Neural progenitor cell (in vitro differentiated cells): Measurements from ENCODE around the gene ZSWIM4. TPM values are rescaled to one million over a fixed set of nuclear protein-coding genes. Genes with fewer than 3 reads are reported as not detected.

Experiments
- DNase-seq: peaks from one replicate; pipeline ENCODE4 v3.0.0-alpha.2; 2016; ENCODE audit warnings: low spot score
- H2AFZ ChIP-seq: fragments of 200-600 bp; sonication (generic); replicated peaks from 2 replicates; pipeline ENCODE4 v1.6.1; 2016; ENCODE audit warnings: antibody characterized with exemption
- H3F3A ChIP-seq: fragments of 200-600 bp; sonication (generic); 2 replicates; pipeline ENCODE4 v1.6.1; 2016; ENCODE audit warnings: antibody characterized with exemption, low read depth
- H3K27ac ChIP-seq: fragments of 200-600 bp; sonication (generic); 2 replicates; pipeline ENCODE4 v1.5.1; 2016; ENCODE audit warnings: mild to moderate bottlenecking
- H3K27me3 ChIP-seq: fragments of 200-600 bp; sonication (generic); 2 replicates; pipeline ENCODE4 v1.6.1; 2016; ENCODE audit warnings: mild to moderate bottlenecking, moderate library complexity
- H3K36me3 ChIP-seq: fragments of 200-600 bp; sonication (generic); 2 replicates; pipeline ENCODE4 v1.5.1; 2016
- H3K4me1 ChIP-seq: fragments of 200-600 bp; sonication (generic); 2 replicates; pipeline ENCODE4 v1.6.1; 2016; ENCODE audit warnings: mixed run types
- H3K4me2 ChIP-seq: fragments of 200-600 bp; sonication (generic); 2 replicates; pipeline ENCODE4 v1.6.1; 2016
- H3K4me3 ChIP-seq: fragments of 200-600 bp; sonication (generic); 2 replicates; pipeline ENCODE4 v1.5.1; 2016
- H3K79me2 ChIP-seq: fragments of 200-600 bp; sonication (generic); 2 replicates; pipeline ENCODE4 v1.6.1; 2016; ENCODE audit warnings: low read depth
- H3K9ac ChIP-seq: fragments of 200-600 bp; sonication (generic); 2 replicates; pipeline ENCODE4 v1.6.1; 2016
- H3K9me3 ChIP-seq: fragments of 200-600 bp; sonication (generic); 2 replicates; pipeline ENCODE4 v1.5.1; 2016; ENCODE audit warnings: low read depth
- H4K20me1 ChIP-seq: fragments of 200-600 bp; sonication (generic); 2 replicates; pipeline ENCODE4 v1.6.1; 2016; ENCODE audit warnings: low read depth
- H3K27ac Mint-ChIP-seq: 3 replicates; pipeline ENCODE4 v1.8.0; 2021; ENCODE audit warnings: mixed read lengths
- H3K27me3 Mint-ChIP-seq: 2 replicates; pipeline ENCODE4 v1.8.0; 2022; ENCODE audit warnings: low read depth, mild to moderate bottlenecking, inconsistent platforms, moderate library complexity, mixed read lengths; ENCODE audit not compliant: insufficient read depth
- H3K36me3 Mint-ChIP-seq: 3 replicates; pipeline ENCODE4 v1.8.0; 2021; ENCODE audit warnings: mixed read lengths
- H3K4me1 Mint-ChIP-seq: 3 replicates; pipeline ENCODE4 v1.8.0; 2021; ENCODE audit warnings: mixed read lengths
- H3K4me3 Mint-ChIP-seq: 3 replicates; pipeline ENCODE4 v1.8.0; 2021; ENCODE audit warnings: mild to moderate bottlenecking, moderate library complexity, mixed read lengths
- H3K9me3 Mint-ChIP-seq: 3 replicates; pipeline ENCODE4 v1.8.0; 2020; ENCODE audit warnings: mixed read lengths
- CTCF ChIP-seq: fragments of 200-600 bp; sonication (generic); IDR thresholded peaks from 2 replicates; pipeline ENCODE4 v1.5.1; 2017; ENCODE audit warnings: antibody characterized with exemption, mild to moderate bottlenecking
- EZH2 ChIP-seq: fragments of 200-600 bp; sonication (generic); IDR thresholded peaks from 2 replicates; pipeline ENCODE4 v1.6.1; 2017; ENCODE audit warnings: antibody characterized with exemption, mild to moderate bottlenecking, moderate library complexity
- EZH2phosphoT487 ChIP-seq: fragments of 200-600 bp; sonication (generic); IDR thresholded peaks from 2 replicates; pipeline ENCODE4 v1.6.1; 2017; ENCODE audit warnings: antibody characterized with exemption
- total RNA-seq: library from RNA; depleted of rRNA; stranded (reverse); fragments of >200 nt; gene quantifications from 2 replicates; pipeline ENCODE4 v1.2.3, GENCODE V29; 2015; ENCODE audit warnings: low replicate concordance

The ZSWIM4 gene
- total RNA-seq, 1 donor from 2014 or later, result 6.7 TPM

DNA sequence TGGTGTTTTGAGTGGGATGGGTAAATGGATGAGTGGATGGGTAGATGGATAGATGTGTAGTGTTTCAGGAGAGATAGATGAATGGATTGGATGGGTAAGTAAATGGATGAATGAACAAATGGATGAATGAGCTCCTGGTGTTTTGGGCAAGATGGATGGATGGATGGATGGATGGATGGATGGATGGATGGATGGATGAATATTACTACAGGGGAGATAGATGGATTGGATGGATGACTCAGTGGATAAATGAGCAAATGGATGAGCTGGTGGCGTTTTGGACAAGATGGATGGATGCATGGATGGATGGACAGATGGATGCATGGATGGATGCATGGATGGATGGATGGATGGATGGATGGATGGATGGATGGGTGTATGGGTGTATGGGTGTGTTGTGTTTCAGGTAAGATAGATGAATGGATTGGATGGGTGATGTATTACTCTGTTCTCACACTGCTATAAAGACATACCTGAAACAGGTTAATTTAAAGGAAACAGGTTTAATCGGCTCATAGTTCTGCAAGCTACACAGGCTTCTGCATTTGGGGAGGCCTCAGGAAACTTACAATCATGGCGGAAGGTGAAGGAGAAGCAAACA, 12.3 kb downstream of the ZSWIM4 start:
- no peaks in the 10 kb centered on the region for H3K9me3 ChIP-seq
- H3K36me3 ChIP-seq, result no peaks in the 10 kb centered on the region
- no peak overlapping the region for H3K4me2 ChIP-seq
- H3K36me3 Mint-ChIP-seq, result peaks cover 17% of the 10 kb centered on the region
- no peak overlapping the region for H2AFZ ChIP-seq
- no peak overlapping the region for H3K27ac Mint-ChIP-seq
- H4K20me1 ChIP-seq, result peaks cover 12% of the 10 kb centered on the region
- H3F3A ChIP-seq, result peaks cover 3% of the 10 kb centered on the region
- H3K4me3 ChIP-seq, result no peak overlapping the region
- TF ChIP-seq CTCF, result no peak
- no peak for TF ChIP-seq EZH2
- TF ChIP-seq EZH2phosphoT487, result no peak
- H3K79me2 ChIP-seq, result no peaks in the 10 kb centered on the region
- H3K4me1 ChIP-seq, result no peaks in the 10 kb centered on the region
- H3K27me3 ChIP-seq, result no peaks in the 10 kb centered on the region
- H3K9ac ChIP-seq, result no peak overlapping the region
- H3K4me3 Mint-ChIP-seq, result no peak overlapping the region
- no peak overlapping the region for H3K27ac ChIP-seq
- H3K9me3 Mint-ChIP-seq, result no peaks in the 10 kb centered on the region
- no peak for DNase-seq
- no peaks in the 10 kb centered on the region for H3K27me3 Mint-ChIP-seq
- H3K4me1 Mint-ChIP-seq, result no peaks in the 10 kb centered on the region

- no peak for TF ChIP-seq EZH2
- no peak for TF ChIP-seq EZH2phosphoT487
- TF ChIP-seq CTCF, result no peak
- Mint-ChIP-seq H3K27me3 (no peaks in the 10 kb centered on the region), H3K9me3 (no peaks in the 10 kb centered on the region), H3K27ac (no peak overlapping the region), H3K36me3 (peaks cover 19% of the 10 kb centered on the region), H3K4me3 (no peak overlapping the region), H3K4me1 (no peaks in the 10 kb centered on the region)
- H3K36me3 ChIP-seq, result no peaks in the 10 kb centered on the region
- H3K9ac ChIP-seq, result no peak overlapping the region
- H4K20me1 ChIP-seq, result peaks cover 12% of the 10 kb centered on the region
- H3K4me1 ChIP-seq, result no peaks in the 10 kb centered on the region
- H3K27ac ChIP-seq, result no peak overlapping the region
- no peaks in the 10 kb centered on the region for H3K9me3 ChIP-seq
- no peak overlapping the region for H3K4me3 ChIP-seq
- H3K4me2 ChIP-seq, result no peak overlapping the region
- no peak for DNase-seq
- no peak overlapping the region for H2AFZ ChIP-seq
- peaks cover 3% of the 10 kb centered on the region for H3F3A ChIP-seq
- H3K27me3 ChIP-seq, result no peaks in the 10 kb centered on the region
- H3K79me2 ChIP-seq, result no peaks in the 10 kb centered on the region
These were observed 13.6 kb downstream of the ZSWIM4 start for GRCh38 chr19:13808856-13809255.

- H3K4me2 ChIP-seq, result no peak overlapping the region
- peaks cover 5% of the 10 kb centered on the region for H3K27me3 Mint-ChIP-seq
- H3K4me1 Mint-ChIP-seq, result peaks cover 3% of the 10 kb centered on the region
- H3K4me1 ChIP-seq, result no peaks in the 10 kb centered on the region
- H3K27ac ChIP-seq, result no peak overlapping the region
- H3K27ac Mint-ChIP-seq, result no peak overlapping the region
- no peak overlapping the region for H3K9ac ChIP-seq
- no peak overlapping the region for H3K4me3 ChIP-seq
- peaks cover 16% of the 10 kb centered on the region for H3F3A ChIP-seq
- no peak for DNase-seq
- no peaks in the 10 kb centered on the region for H3K79me2 ChIP-seq
- H2AFZ ChIP-seq, result no peak overlapping the region
- H3K9me3 ChIP-seq, result no peaks in the 10 kb centered on the region
- no peaks in the 10 kb centered on the region for H3K36me3 ChIP-seq
- H3K27me3 ChIP-seq, result no peaks in the 10 kb centered on the region
- H3K9me3 Mint-ChIP-seq, result no peaks in the 10 kb centered on the region
- no peak overlapping the region for H3K4me3 Mint-ChIP-seq
- peaks cover 24% of the 10 kb centered on the region for H3K36me3 Mint-ChIP-seq
- H4K20me1 ChIP-seq, result peaks cover 7% of the 10 kb centered on the region
- TF ChIP-seq CTCF, result no peak
- no peak for TF ChIP-seq EZH2phosphoT487
- no peak for TF ChIP-seq EZH2
These were observed 17.3 kb downstream of the ZSWIM4 start for GRCh38 chr19:13812544-13812943.
